ENCODE measurements around the gene OR52B2. TPM values are rescaled to one million over a fixed set of nuclear protein-coding genes. Genes with fewer than 3 reads are reported as not detected.

The OR52B2 gene
- total RNA-seq, 4 donors from 2014 or later: not detected

DNA sequence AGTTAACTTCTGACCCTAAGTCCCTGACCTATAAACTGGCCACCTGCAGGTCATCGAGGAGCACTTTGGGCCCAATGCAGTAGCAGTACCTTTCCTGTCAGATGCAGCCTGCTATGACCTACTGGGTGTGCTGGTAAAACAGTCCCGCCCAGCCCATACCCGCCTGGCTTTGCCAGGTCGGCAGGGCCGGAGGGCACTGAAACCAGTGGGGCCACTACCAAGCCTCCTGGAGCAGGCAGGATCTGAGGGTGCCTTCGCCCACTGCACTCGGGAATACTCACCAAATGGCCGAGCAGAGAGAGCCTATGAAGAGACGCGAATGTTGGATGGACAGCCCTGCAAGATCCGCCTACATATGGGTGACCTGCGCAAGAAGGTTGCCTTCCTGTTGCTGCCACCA lies 39.7 kb upstream of the OR52B2 start:
- TF ChIP-seq POLR2A (IDR thresholded peaks at IDR 0.05): no peak
- TF ChIP-seq, protein P1, sequence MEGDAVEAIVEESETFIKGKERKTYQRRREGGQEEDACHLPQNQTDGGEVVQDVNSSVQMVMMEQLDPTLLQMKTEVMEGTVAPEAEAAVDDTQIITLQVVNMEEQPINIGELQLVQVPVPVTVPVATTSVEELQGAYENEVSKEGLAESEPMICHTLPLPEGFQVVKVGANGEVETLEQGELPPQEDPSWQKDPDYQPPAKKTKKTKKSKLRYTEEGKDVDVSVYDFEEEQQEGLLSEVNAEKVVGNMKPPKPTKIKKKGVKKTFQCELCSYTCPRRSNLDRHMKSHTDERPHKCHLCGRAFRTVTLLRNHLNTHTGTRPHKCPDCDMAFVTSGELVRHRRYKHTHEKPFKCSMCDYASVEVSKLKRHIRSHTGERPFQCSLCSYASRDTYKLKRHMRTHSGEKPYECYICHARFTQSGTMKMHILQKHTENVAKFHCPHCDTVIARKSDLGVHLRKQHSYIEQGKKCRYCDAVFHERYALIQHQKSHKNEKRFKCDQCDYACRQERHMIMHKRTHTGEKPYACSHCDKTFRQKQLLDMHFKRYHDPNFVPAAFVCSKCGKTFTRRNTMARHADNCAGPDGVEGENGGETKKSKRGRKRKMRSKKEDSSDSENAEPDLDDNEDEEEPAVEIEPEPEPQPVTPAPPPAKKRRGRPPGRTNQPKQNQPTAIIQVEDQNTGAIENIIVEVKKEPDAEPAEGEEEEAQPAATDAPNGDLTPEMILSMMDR (IDR thresholded peaks at IDR 0.05): no peak
- 93 to 98% methylated on average over 7 to 12 of the region's 12 CpGs for whole genome bisulfite sequencing, 2 donors
- intact Hi-C loops (cut with DNase I; ENCODE audit: low total_unique reads): no loop called here
- no peak overlapping the region for H3K4me3 ChIP-seq (ENCODE audit: low read depth, poor library complexity, severe bottlenecking)
- DNase-seq (ENCODE audit: low spot score in 2 of 2): no peak

DNA sequence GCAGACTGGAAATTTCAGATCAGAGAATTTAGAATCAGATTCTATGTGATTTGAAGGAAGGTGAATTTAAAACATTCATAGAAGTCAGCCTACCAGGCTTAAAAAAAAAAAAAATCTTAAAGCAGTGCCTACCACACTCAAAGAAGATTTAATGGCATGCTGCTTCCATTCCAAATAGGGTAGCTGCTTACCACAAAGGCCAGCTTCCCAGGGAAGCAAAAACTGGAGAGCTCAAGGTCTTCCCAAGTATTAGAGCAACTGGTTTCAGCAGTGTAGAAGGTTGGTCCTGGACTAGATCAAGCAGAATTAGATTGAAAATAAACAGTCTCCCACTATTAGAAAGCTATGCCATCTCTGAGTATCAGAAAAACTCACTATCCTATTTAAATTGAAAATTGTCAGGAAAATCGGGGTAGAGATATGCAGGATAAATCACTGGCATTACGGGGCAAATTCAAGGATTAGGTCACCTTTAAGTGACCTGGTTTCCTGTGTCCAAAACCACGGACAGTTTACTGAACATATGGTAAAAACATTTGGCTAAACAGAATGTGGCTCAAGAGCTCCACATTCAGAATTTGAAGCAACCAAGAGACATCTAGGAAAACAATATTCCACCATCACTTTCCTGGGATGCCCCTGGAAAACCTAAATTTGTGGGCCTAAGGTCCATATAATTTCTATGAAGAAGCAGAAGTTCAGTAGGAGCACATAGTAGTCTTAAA lies 36.5 kb upstream of the OR52B2 start:
- TF ChIP-seq, protein P1 (IDR thresholded peaks at IDR 0.05): no peak
- intact Hi-C loops (cut with DNase I; ENCODE audit: low total_unique reads): no loop called here
- no peak for DNase-seq (ENCODE audit: low spot score in 2 of 2)
- H3K4me3 ChIP-seq (ENCODE audit: low read depth, poor library complexity, severe bottlenecking): no peak overlapping the region
- 87 to 94% methylated on average over 3 of the region's 3 CpGs for WGBS, 2 donors

DNA sequence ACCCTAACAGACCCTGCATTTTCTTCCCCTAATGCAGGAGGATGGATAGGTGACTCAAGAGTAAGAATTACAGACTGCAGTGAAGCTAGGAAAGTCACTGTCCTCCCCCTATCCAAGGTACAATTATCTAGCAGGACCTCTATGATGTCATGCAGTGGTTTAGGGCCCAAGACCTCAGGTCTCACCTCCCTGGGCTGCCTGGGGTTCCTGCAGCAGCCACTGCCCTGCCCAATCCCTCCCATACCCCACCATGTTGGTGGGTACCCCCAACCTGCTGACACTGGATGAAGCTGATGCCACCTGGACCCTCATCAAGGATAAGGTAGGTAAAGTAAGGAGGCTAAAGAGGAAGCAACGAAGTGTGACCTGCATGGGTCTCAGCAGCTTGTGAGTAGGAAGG lies 35.2 kb upstream of the OR52B2 start, which contains the start of gene C11orf42:
Gene C11orf42, plus strand, starts transcription at position 192 of the 400 bp plus-strand sequence. Its CDS starts 59 bp downstream, at position 251.
- no peak for DNase-seq (ENCODE audit: low spot score in 2 of 2)
- TF ChIP-seq, protein P1 (IDR thresholded peaks at IDR 0.05): no peak
- TF ChIP-seq POLR2A (IDR thresholded peaks at IDR 0.05): no peak
- 100% methylated on average over 1 of the region's 1 CpG for WGBS, 2 donors
- intact Hi-C loops (cut with DNase I; ENCODE audit: low total_unique reads): no loop called here
- H3K4me3 ChIP-seq (ENCODE audit: low read depth, poor library complexity, severe bottlenecking): no peak within 1 kb of the TSS

DNA sequence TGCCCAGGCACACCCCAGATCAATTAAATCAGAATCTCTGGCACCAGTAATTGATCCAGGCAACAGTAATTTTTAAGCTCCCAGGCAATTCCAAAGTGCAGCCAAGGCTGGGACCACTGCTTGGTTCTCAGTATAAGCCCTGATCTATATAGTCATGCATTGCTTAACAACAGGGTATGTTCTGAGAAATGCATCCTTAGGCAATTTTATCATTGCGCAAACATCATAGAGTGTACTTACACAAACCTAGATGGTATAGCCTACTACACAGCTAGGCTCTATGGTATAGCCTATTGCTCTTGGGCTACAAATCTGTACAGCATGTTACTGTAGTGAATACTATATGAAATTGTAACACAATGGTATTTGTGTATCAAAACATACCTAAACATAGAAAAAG lies 34.6 kb upstream of the OR52B2 start:
- 86 to 94% methylated on average over 1 of the region's 1 CpG for WGBS, 2 donors
- TF ChIP-seq, protein P1 (IDR thresholded peaks at IDR 0.05): no peak
- no peak for TF ChIP-seq POLR2A (IDR thresholded peaks at IDR 0.05)
- H3K4me3 ChIP-seq (ENCODE audit: low read depth, poor library complexity, severe bottlenecking): no peak overlapping the region
- no peak for DNase-seq (ENCODE audit: low spot score in 2 of 2)
- intact Hi-C loops (cut with DNase I; ENCODE audit: low total_unique reads): no loop called here

DNA sequence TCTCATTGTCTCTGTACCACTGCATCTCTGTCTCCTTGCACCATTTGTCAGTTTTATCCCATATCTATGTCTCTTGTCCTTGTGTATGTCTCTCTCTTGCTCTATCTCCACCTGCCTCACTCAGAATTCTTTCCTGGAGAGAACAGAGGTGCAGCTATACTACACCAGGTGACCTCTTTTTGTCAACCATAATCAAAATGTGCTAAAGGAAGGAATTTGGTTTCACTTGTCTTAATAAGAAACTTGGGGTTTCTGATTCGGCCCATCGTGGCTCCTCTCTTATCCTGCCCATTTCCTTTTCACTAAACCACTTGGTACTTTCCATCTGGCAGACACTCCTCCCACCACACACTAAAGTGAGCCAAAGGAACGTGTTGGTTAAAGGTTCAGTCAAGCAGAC lies 33.2 kb upstream of the OR52B2 start:
- no peak for DNase-seq (ENCODE audit: low spot score in 2 of 2)
- 38 to 48% methylated on average over 3 of the region's 3 CpGs for WGBS, 2 donors
- intact Hi-C loops (cut with DNase I; ENCODE audit: low total_unique reads): no loop called here
- no peak overlapping the region for H3K4me3 ChIP-seq (ENCODE audit: low read depth, poor library complexity, severe bottlenecking)
- TF ChIP-seq, protein P1 (IDR thresholded peaks at IDR 0.05): no peak
- TF ChIP-seq POLR2A (IDR thresholded peaks at IDR 0.05): no peak

GRCh38 chr11:6202041-6202440 lies 31.9 kb upstream of the OR52B2 start:
- no peak overlapping the region for H3K4me3 ChIP-seq (ENCODE audit: low read depth, poor library complexity, severe bottlenecking)
- no peak for TF ChIP-seq POLR2A (IDR thresholded peaks at IDR 0.05)
- TF ChIP-seq, protein P1 (IDR thresholded peaks at IDR 0.05): no peak
- intact Hi-C loops (cut with DNase I; ENCODE audit: low total_unique reads): no loop called here
- WGBS, 2 donors: 95 to 100% methylated on average over 1 of the region's 1 CpG
- DNase-seq (ENCODE audit: low spot score in 2 of 2): no peak
